Erythroblast (primary cell): ENCODE results near the gene GFOD1.

Experiments used
- GATA1 ChIP-seq: IDR thresholded peaks from 2 replicates; pipeline ENCODE4 v1.6.1; 2011; ENCODE audit warnings: low read depth, mild to moderate bottlenecking, control low read depth, low read length, moderate library complexity
- POLR2A ChIP-seq: IDR thresholded peaks from 2 replicates; pipeline ENCODE4 v1.6.1; 2011; ENCODE audit warnings: mild to moderate bottlenecking, low read length

GRCh38 chr6:13526357-13526726 lies 38.9 kb upstream of the GFOD1 start:
- no peak for TF ChIP-seq POLR2A
- TF ChIP-seq GATA1 = no peak
